Cerebellar nuclear complex (tissue), 1 donor: ENCODE data around the gene BRD2.

Experiments
- DNase-seq, 2 experiments: peaks; one replicate each; lab custom pipeline; 2025; lab: John Stamatoyannopoulos, UW

BRD2 gene

GRCh38 chr6:33029328-33030184 lies 61.2 kb downstream of the BRD2 start:
- DNase-seq: no peak

DNA sequence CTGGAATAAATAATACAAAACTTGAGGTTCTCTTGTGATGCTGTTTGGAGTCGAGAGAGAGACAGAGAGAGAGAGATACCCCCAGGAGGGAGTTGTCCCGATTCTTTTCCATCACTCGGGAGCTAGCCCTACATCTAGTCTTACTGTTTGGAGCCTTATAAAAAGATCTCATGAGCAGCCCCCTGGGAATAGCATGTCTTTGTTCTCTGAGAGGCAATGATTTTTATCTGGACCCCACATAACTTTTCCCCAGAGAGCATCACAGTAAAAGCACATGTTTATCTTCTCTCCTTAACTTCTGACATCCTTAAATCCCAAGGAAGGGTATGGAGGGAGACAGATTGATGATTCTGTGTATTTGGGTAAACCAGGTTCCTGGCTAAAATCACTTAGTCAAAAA lies 61.9 kb downstream of the BRD2 start:
- DNase-seq: no peak
